LNCAP (cell line): ENCODE measurements around the gene SIAE.

ENCODE experiments used
- CTCF ChIP-seq: fragments of 450-650 bp; IDR thresholded peaks from 2 replicates; pipeline ENCODE4 v1.5.1; 2017; ENCODE audit warnings: mild to moderate bottlenecking

Gene SIAE

GRCh38 chr11:124635932-124636331 lies 37.6 kb downstream of the SIAE start:
- no peak for TF ChIP-seq CTCF

- peak; percentile 61 for TF ChIP-seq CTCF
Measured at GRCh38 chr11:124633355-124633754, 40.2 kb downstream of the SIAE start.

- TF ChIP-seq CTCF, result no peak
Measured at GRCh38 chr11:124629961-124630360, 43.6 kb downstream of the SIAE start.

GRCh38 chr11:124627546-124627945 lies 46.0 kb downstream of the SIAE start:
- TF ChIP-seq CTCF, result no peak

GRCh38 chr11:124625504-124626168 lies 47.9 kb downstream of the SIAE start:
- TF ChIP-seq CTCF, result no peak

GRCh38 chr11:124623861-124624525 lies 49.5 kb downstream of the SIAE start:
- TF ChIP-seq CTCF, result no peak

GRCh38 chr11:124622531-124623451 lies 50.7 kb downstream of the SIAE start, which contains the start of gene TBRG1:
TSS of gene TBRG1 (plus strand) at chr11:124622864. CDS start at chr11:124623084, 220 bp downstream.
- no peak for TF ChIP-seq CTCF
